GM21528 (cell line): ENCODE data around the gene EFS.
"Not testable (repeated sequence)": the region's sequence is repeated elsewhere in the genome, so short reads cannot be mapped to it uniquely, and the experiment has no call there.

Experiments used
- ATAC-seq: cut with Tn5 transposase; IDR thresholded peaks from one replicate; pipeline ENCODE4 v1.9.1; 2021; ENCODE audit warnings: mild to moderate bottlenecking, moderate library complexity; ENCODE audit not compliant: unreplicated experiment, low FRiP score

Gene EFS

GRCh38 chr14:23365036-23365731 is at the start of gene EFS:
Gene EFS, minus strand, starts transcription at chr14:23365172. Its CDS starts 147 bp downstream, at chr14:23365025.
- ATAC-seq: no peak

GRCh38 chr14:23414254-23414653 is 49.3 kb upstream of the EFS start:
- ATAC-seq: no peak

- no peak for ATAC-seq
These were observed 48.7 kb upstream of the EFS start for GRCh38 chr14:23413681-23414080.

- no peak for ATAC-seq
These were observed 46.9 kb upstream of the EFS start for GRCh38 chr14:23411563-23412525.

GRCh38 chr14:23409966-23410635 is 45.1 kb upstream of the EFS start:
- ATAC-seq: no peak

GRCh38 chr14:23409475-23409874 is 44.5 kb upstream of the EFS start:
- no peak for ATAC-seq

GRCh38 chr14:23408307-23408630 is 43.3 kb upstream of the EFS start:
- ATAC-seq: no peak

GRCh38 chr14:23407516-23408306 is 42.7 kb upstream of the EFS start, which contains the start of gene MYH6:
Gene MYH6, minus strand, starts transcription at chr14:23408273. Its CDS starts 1,050 bp downstream, at chr14:23407223.
- no peak for ATAC-seq

- no peak for ATAC-seq
These were observed 41.9 kb upstream of the EFS start for GRCh38 chr14:23406725-23407355.

- no peak for ATAC-seq
These were observed 41.3 kb upstream of the EFS start for GRCh38 chr14:23406244-23406643.

- ATAC-seq: no peak
These were observed 40.6 kb upstream of the EFS start for GRCh38 chr14:23405516-23406025.

GRCh38 chr14:23405096-23405495 is 40.1 kb upstream of the EFS start:
- no peak for ATAC-seq

- no peak for ATAC-seq
These were observed 39.4 kb upstream of the EFS start for GRCh38 chr14:23404331-23404900.

GRCh38 chr14:23403908-23404307 is 38.9 kb upstream of the EFS start:
- ATAC-seq: no peak

- no peak for ATAC-seq
These were observed 38.1 kb upstream of the EFS start for GRCh38 chr14:23403139-23403438.

GRCh38 chr14:23402296-23403138 is 37.5 kb upstream of the EFS start:
- ATAC-seq: no peak

- ATAC-seq: no peak
These were observed 36.3 kb upstream of the EFS start for GRCh38 chr14:23401291-23401690.

GRCh38 chr14:23400496-23401149 is 35.7 kb upstream of the EFS start:
- not testable (repeated sequence) for ATAC-seq
